Ecto neural progenitor cell (in vitro differentiated cells): ENCODE results near the gene STOML2.
"Not testable (repeated sequence)": the region's sequence is repeated elsewhere in the genome, so short reads cannot be mapped to it uniquely, and the experiment has no call there.

Experiments
- DNase-seq: peaks from one replicate; pipeline ENCODE4 v3.0.0-alpha.2; 2018; ENCODE audit warnings: low spot score

The STOML2 gene

GRCh38 chr9:35102769-35103659, at the start of gene STOML2:
Gene STOML2, minus strand, starts transcription at chr9:35103131. Its CDS starts 37 bp downstream, at chr9:35103094.
- peak; percentile 94 for DNase-seq

- not testable (repeated sequence) for DNase-seq
Observed at GRCh38 chr9:35147941-35148563, 45.1 kb upstream of the STOML2 start.

- no peak for DNase-seq
Observed at GRCh38 chr9:35142037-35142436, 39.1 kb upstream of the STOML2 start.

- no peak for DNase-seq
Observed at GRCh38 chr9:35140093-35140492, 37.2 kb upstream of the STOML2 start.

GRCh38 chr9:35136866-35137265, 33.9 kb upstream of the STOML2 start:
- no peak for DNase-seq

GRCh38 chr9:35135988-35136387, 33.1 kb upstream of the STOML2 start:
- DNase-seq, result no peak

GRCh38 chr9:35134920-35135319, 32.0 kb upstream of the STOML2 start:
- no peak for DNase-seq

- DNase-seq, result peak; percentile 92
Observed at GRCh38 chr9:35116898-35117551, 14.1 kb upstream of the STOML2 start.

- no peak for DNase-seq
Observed at GRCh38 chr9:35116539-35116897, 13.6 kb upstream of the STOML2 start.

GRCh38 chr9:35115680-35116538, 13.0 kb upstream of the STOML2 start, which contains the start of gene ATOSB:
Gene ATOSB, minus strand, starts transcription at chr9:35115862. Its CDS starts 7,588 bp downstream, at chr9:35108274.
- peak; percentile 100 for DNase-seq

- peak; percentile 66 for DNase-seq
Observed at GRCh38 chr9:35114840-35115628, 12.1 kb upstream of the STOML2 start.

GRCh38 chr9:35114113-35114839, 11.3 kb upstream of the STOML2 start:
- DNase-seq, result peak; percentile 93

GRCh38 chr9:35112257-35113020, 9.5 kb upstream of the STOML2 start:
- no peak for DNase-seq

- peak; percentile 98 for DNase-seq
Observed at GRCh38 chr9:35111001-35111933, 8.3 kb upstream of the STOML2 start.

GRCh38 chr9:35110327-35110761, 7.4 kb upstream of the STOML2 start:
- no peak for DNase-seq

GRCh38 chr9:35108946-35109575, 6.1 kb upstream of the STOML2 start:
- no peak for DNase-seq

- no peak for DNase-seq
Observed at GRCh38 chr9:35108461-35108860, 5.5 kb upstream of the STOML2 start.
